Measurements from ENCODE around the gene CCDC57. TPM values are rescaled to one million over a fixed set of nuclear protein-coding genes. Genes with fewer than 3 reads are reported as not detected.

The CCDC57 gene
- total and polyA plus RNA-seq, 2 of the 4 experiments (the other 2 are of a cell fraction) = 7.3 to 31.3 TPM

DNA sequence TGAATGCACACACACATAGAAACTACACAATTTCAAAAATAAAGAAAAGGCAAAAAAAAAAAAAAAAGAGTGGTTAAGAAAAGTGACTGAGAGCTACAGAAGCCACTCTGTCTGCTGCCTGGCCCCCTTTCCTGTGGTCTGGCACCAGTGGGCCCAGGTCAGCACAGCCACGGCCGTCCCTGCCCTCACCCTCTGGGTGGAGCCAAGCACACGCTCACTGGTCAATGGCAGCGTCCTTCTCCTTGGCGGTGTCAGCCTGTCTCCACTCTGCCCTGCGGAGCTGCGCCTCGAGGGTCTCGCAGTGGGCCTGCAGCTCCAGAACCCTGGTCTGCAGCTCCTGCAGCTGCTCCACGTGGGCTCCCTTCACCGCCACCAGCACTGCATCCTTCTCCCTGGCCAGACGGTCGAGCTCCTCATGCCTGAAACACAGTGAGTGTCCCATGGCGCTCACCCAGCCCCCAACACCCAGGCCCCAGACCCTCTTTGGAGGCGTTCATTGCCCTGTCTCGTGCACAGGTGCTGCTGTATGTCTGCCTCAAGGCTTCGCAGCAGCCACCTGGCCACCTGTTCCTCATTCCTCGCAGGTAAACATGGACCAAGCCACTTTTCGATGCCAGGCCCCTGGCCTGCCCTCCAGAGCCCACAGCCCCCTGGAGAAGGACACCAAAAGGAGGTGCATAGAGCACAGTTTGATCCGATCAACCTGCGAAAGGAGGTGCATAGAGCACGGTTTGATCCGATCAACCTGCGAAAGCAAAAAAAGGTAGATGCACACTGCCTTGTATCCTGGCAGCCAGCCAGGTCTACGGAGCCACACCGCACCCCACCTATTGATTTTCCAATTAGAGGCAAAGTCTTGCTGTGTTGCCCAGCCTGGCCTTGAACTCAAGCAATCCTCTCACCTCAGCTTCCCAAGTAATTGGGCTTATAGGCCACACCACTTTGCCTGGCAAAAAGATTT lies 24.4 kb downstream of the CCDC57 start:
- ChIA-PET POLR2A (ENCODE audit: unreplicated experiment) (no interaction called here), CTCF (interaction anchor here (1.1 kb wide), 1 partner anchor 18 kb away, joined by 3 read pairs; no protein-coding TSS in a partner anchor)
- dilution Hi-C loops (cut with HindIII; ENCODE audit: low sequenced_read_pairs, unreplicated experiment) = no loop called here
- H4K8ac ChIP-seq (ENCODE audit: low read depth in 2 of 2, low read length in 2 of 2) = no peak overlapping the region
- no peak overlapping the region for H2BK5ac ChIP-seq (ENCODE audit: low read depth, low read length, poor library complexity, severe bottlenecking)
- no peak overlapping the region for H2BK120ac ChIP-seq (ENCODE audit: low read depth, low read length)
- peaks cover 0 to 4% of the 10 kb centered on the region in 2 experiments; a peak in 1 of 4 replicates for H3K79me1 ChIP-seq (ENCODE audit: low read depth in 1 of 2, low read length in 2 of 2)
- 95% methylated on average over 15 of the region's 26 CpGs; no CpG with 5 or more reads in 1 of the 2 experiments for WGBS, 2 experiments (ENCODE audit: extremely low coverage in 2 of 2, insufficient read length in 1 of 2)
- H3K4me1 ChIP-seq (ENCODE audit: control insufficient read depth, insufficient read depth, low read length) = no peaks in the 10 kb centered on the region
- TF ChIP-seq MAZ (IDR thresholded peaks at IDR 0.05; ENCODE audit: borderline replicate concordance, low read depth, low read length) (no peak), RFX5 (IDR thresholded peaks at IDR 0.05; ENCODE audit: low read depth, low read length) (no peak), FOS (IDR thresholded peaks at IDR 0.05; ENCODE audit: low read depth, low read length) (no peak), MAFK (IDR thresholded peaks at IDR 0.05; ENCODE audit: low read depth, low read length) (no peak), RAD21 (IDR thresholded peaks at IDR 0.05; ENCODE audit: low read length) (no peak), SMC3 (IDR thresholded peaks at IDR 0.05; ENCODE audit: low read depth, low read length) (no peak), CEBPB (IDR thresholded peaks at IDR 0.05; ENCODE audit: low read depth, low read length) (no peak), NFE2L2 (IDR thresholded peaks at IDR 0.05; ENCODE audit: low read depth, low read length) (no peak), BHLHE40 (IDR thresholded peaks at IDR 0.05; ENCODE audit: low read depth, low read length) (no peak)
- TF ChIP-seq, protein P1, sequence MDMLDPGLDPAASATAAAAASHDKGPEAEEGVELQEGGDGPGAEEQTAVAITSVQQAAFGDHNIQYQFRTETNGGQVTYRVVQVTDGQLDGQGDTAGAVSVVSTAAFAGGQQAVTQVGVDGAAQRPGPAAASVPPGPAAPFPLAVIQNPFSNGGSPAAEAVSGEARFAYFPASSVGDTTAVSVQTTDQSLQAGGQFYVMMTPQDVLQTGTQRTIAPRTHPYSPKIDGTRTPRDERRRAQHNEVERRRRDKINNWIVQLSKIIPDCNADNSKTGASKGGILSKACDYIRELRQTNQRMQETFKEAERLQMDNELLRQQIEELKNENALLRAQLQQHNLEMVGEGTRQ (IDR thresholded peaks at IDR 0.05; ENCODE audit: low read depth, low read length) = no peak
- TF ChIP-seq, protein P2, sequence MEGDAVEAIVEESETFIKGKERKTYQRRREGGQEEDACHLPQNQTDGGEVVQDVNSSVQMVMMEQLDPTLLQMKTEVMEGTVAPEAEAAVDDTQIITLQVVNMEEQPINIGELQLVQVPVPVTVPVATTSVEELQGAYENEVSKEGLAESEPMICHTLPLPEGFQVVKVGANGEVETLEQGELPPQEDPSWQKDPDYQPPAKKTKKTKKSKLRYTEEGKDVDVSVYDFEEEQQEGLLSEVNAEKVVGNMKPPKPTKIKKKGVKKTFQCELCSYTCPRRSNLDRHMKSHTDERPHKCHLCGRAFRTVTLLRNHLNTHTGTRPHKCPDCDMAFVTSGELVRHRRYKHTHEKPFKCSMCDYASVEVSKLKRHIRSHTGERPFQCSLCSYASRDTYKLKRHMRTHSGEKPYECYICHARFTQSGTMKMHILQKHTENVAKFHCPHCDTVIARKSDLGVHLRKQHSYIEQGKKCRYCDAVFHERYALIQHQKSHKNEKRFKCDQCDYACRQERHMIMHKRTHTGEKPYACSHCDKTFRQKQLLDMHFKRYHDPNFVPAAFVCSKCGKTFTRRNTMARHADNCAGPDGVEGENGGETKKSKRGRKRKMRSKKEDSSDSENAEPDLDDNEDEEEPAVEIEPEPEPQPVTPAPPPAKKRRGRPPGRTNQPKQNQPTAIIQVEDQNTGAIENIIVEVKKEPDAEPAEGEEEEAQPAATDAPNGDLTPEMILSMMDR (conservative IDR thresholded peaks at IDR 0.05; ENCODE audit: low read depth, low read length) = no peak
- no peak overlapping the region for H2AFZ ChIP-seq (replicated peaks; ENCODE audit: low read length, poor library complexity)
- H3K4me3 ChIP-seq (ENCODE audit: insufficient read depth, low read depth, low read length) = no peak overlapping the region
- ATAC-seq (ENCODE audit: low read depth) (no peak), DNase-seq (no peak)
- H3K56ac ChIP-seq (ENCODE audit: extremely low read depth, insufficient read depth, low read length) = no peak overlapping the region
- H4K5ac ChIP-seq (ENCODE audit: low read depth, low read length) = no peak overlapping the region
- H3K27ac ChIP-seq (ENCODE audit: insufficient read depth, low read length) = no peak overlapping the region
- no peak overlapping the region for H3K4me2 ChIP-seq (ENCODE audit: low read depth, low read length)
- no peak overlapping the region for H2AK5ac ChIP-seq (ENCODE audit: low read depth, low read length)
- no peaks in the 10 kb centered on the region for H4K20me1 ChIP-seq (ENCODE audit: insufficient read depth, low read length)
- intact Hi-C loops (cut with micrococcal nuclease) = no loop called here
- no peak overlapping the region for H2BK15ac ChIP-seq (ENCODE audit: low read depth, low read length)
- H2AK9ac ChIP-seq (replicated peaks; ENCODE audit: low read depth, low read length, poor library complexity) = no peak overlapping the region
- H4K91ac ChIP-seq (ENCODE audit: insufficient read depth, low read depth, low read length) = no peak overlapping the region
- no TSS peak for BruUV-seq (replicated peaks)
- no peaks in the 10 kb centered on the region for H3K27me3 ChIP-seq (ENCODE audit: control insufficient read depth, insufficient read depth, low read length)
- H3K36me3 ChIP-seq (ENCODE audit: control insufficient read depth, insufficient read depth, low read length) = peaks cover 25% of the 10 kb centered on the region
- H3K4ac ChIP-seq (ENCODE audit: low read depth, low read length) = no peak overlapping the region
- H3K23ac ChIP-seq (ENCODE audit: low read depth, low read length) = no peak overlapping the region
- in situ Hi-C loops (cut with MboI; ENCODE audit: low sequenced_read_pairs) = no loop called here
- H3K9me1 ChIP-seq (ENCODE audit: insufficient read depth, low read length) = 0 out of 2 replicates have a peak, but pooled peaks cover 15% of the 10 kb centered on the region
- H3K9me3 ChIP-seq (ENCODE audit: control insufficient read depth, insufficient read depth, low read length) = no peaks in the 10 kb centered on the region
- no peak overlapping the region for H3K9ac ChIP-seq (ENCODE audit: low read depth, low read length)
- H3K14ac ChIP-seq (replicated peaks; ENCODE audit: low read depth, low read length) = no peak overlapping the region
- no peak overlapping the region for H3K18ac ChIP-seq (ENCODE audit: low read depth, low read length)
- H2BK20ac ChIP-seq (ENCODE audit: low read depth, low read length) = no peak overlapping the region

Data from IMR-90 (cell line).